ENCODE measurements around the gene NLGN1.
"Not testable (repeated sequence)": the region's sequence is repeated elsewhere in the genome, so short reads cannot be mapped to it uniquely, and the experiment has no call there.

Gene NLGN1

DNA sequence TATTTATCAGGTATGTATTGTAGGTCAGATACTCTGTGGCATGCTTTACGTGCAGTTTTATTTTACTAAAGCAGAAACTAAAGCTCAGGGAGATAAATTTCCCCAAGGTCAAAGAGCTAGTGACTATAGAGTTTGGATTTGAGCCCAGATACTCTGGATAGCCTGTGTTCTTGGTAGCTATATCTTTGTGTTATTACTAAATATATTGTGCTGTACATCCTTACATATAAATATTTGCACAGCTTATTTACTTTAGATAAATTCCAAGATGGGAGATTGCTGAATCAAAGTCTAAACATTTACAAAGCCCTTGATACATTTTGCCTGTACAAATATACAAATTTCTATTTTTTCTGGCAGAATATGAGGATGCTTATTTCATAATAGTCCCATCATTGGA, 800.7 kb downstream of the NLGN1 start:
- no peak for DNase-seq

DNA sequence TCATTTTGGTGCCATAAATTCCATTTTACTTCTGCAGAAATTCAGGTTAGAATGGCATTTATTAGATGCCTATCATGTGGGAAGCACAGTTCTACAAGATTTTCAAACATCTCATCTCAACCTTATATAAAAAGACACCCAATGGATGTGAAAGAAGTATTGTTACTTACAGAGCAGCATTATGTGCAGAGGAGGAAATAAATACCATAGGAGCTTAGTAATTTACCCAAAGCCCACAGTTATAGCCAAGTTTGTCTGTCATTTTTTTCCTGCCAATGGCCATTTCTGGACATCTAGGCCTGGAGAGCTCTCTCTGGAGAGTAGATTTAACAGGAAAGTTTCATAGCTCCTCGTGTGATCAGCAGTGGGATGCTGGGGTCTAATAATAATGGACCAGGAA, 802.2 kb downstream of the NLGN1 start:
- DNase-seq: no peak

DNA sequence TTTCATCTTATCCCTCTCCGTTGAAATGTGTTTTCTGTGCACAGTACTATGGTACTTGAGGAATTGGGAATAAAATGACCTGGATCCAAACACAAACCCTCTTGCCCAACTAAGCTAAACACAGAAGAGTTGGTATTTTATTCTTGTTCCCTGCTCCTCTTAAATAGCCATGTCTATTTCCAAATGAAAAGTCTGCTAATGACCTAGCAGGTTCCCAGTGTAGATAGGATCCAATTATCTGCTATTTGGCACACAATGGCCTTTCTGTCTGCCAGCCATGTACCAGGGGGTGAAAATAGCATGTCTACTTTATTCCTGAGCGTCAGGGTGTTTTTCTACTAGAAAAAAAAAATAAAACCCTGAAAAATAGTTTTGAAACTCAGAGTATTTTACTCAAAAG, 804.6 kb downstream of the NLGN1 start:
- DNase-seq: no peak

DNA sequence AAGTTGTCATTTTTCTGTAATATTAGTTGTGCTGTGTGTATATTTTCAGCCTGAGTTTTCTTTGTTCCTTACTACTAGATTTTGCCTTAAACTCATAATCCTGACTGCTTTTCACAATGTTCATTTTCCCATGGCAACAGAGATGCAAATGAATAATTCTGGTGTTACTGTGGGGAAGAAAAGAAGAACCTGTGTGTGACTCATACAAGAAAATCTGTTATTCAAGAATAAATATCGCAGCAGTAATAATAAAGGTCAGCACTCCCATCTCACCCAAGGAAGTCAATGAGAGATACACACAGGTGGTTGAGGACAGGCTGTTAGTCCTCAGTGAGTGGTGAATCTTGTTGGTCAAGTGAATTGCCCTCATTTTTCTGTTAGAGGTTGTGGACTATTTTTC, 805.0 kb downstream of the NLGN1 start:
- no peak for DNase-seq

DNA sequence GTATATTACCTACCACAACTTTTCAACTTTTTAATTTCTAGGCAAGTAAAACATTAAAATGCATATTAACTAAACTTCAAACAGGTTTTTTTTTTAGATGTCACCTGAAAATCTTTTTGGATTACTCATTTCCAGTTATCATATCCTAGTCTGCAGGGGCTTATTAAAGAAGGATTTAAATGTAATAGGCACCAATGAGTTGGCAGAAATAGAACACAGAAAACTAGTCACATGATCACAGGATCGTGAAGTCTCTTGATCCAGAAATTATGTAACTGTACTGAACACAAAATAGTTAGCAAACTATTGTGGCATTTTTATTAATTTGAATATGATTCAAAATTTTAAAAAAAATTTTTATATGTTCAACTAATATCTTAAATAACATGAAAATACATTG, 807.2 kb downstream of the NLGN1 start:
- no peak for DNase-seq

DNA sequence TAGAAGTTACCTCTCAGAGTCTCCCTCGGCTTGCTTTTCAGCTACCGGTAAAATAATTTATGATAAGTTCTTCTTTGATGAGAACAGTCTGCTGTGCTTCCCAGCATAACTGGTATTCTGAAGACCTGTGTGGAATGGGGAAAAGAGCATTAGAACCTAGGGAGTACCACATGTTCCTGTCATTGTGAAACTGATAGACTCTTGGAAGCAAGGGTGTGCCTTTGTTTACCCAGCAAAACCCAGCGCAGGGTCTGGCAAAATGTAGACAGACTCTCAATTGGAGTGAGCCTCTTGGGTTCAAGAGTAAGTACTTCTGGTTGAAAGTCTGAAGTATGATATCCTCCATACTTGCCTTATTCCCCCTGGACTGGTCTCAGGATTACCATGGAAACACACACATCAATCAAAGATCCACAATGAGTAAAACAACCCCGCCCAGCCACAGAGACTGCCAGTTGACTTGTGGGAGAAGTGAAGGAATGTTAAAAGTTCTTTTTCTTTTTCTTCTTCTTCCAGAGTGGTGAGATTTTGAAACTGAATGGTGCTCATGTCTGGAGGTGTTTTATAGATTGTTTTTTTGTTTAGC, 809.2 kb downstream of the NLGN1 start:
- no peak for DNase-seq

DNA sequence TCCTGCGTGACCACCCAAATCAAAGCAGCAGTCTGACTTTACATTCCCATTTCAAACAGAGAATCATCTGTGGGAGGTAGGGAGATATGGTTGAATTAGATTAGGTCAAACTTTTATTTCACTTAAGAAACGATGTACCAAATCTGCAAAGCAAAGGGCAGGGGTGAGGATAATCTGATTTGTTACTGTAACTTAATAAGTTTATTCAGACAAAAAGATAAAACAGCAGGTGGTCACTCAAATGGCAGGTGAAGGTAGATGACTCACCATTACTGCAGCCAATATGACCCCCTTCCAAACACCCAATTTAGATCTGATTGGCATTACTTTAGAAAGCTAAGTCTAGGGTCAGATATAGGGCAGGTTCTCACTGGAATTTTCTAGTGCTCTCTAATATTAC, 810.6 kb downstream of the NLGN1 start:
- no peak for DNase-seq

DNA sequence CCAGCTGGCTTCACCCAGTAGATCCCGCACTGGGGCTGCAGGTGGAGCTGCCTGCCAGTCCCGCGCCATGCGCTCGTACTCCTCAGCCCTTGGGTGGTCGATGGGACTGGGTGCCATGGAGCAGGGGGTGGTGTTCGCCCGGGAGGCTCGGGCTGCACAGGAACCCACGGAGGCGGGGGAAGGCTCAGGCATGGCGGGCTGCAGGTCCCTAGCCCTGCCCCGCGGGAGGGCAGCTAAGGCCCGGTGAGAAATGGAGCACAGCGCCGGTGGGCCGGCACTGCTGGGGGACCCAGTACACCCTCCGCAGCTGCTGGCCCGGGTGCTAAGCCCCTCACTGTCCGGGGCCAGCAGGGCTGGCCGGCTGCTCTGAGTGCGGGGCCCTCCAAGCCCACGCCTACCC, 814.4 kb downstream of the NLGN1 start:
- not testable (repeated sequence) for DNase-seq

DNA sequence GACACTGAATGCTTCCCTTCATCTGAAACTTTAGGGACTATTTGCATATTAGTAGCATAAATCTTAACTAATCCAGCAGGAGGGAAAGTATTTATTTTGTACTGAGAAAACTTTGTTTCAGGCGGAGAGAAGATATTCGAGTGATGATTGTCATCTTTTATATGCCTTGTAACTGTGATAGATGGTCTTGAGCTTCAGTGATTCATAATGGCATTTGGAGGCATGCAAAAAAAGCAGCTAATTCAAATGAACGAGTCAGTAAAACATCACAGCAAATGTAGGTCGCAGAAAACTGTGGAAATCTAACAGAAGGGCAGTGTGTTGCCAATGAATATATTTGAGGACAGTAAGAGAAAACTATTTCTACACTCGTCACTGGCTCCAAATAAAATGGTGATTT, 817.9 kb downstream of the NLGN1 start:
- no peak for DNase-seq

DNA sequence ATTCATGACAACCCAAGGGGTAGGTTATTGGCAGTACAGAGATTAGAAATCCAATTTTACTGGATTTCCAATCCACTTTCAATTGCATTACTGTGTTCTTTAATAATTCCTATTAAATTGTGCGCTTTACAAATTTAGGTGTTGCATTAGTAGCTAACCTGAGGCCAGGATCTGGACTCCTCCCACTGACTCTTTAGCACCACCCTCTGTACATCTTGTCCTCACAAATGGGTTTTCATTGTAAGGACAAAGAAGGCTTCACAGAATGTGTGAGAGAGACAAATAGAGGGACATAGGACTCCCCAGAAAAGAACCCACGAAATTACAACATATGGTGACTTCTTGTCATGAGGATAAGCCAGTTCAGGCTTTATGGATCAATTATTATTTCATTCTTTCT, 818.5 kb downstream of the NLGN1 start:
- no peak for DNase-seq

DNA sequence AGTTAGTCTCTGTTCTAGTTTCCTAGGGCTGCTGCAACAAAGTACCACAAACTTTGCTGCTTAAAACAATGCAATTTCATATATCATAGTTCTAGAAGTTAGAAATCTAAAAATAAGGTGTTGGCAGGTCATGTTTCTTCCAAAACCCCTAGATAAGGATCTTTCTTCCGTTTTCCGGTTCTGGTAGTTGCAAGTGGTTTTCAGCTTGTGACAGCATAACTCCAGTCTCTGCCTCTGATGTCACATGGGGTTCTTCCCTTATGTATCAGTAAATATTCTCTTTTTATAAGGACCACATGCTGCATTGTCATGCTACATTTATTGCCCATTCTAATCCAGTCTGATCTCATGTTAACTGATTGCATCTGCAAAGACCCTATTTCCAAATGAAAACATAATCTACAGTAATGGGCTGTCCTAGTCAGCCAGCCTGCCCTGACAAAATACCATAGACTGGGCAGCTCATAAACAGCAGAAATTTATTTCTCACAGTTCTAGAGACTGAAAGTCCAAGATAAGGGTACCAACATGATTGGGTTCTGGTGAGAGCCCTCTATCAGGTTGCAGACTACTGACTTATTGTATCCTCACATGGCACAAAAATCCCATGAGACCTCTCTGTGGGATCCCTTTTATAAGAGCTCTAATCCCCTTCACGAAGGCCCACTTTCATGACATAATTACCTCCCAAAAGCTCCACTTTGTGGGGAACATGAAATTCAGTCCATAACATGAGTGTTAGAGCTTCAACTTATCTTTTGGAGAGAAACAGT, 819.6 kb downstream of the NLGN1 start:
- no peak for DNase-seq

DNA sequence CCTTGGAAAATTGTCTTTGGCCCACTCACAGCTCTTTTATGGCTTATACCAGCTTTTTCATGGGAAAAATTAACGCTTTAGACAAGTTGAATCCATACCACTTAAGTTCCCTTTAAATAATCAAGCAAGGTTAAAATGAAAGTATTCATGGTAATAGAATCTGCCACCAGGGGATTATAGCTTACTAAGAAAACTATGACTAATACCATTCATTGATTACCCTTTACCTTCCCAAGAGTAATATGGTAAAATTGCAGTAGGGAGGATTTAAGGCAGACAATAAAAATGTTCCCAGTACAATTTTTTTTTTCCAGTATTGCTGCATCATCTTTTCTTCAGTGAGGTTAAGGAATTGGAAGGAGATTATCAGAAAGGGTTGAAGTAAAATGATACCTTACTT, 820.5 kb downstream of the NLGN1 start:
- no peak for DNase-seq

DNA sequence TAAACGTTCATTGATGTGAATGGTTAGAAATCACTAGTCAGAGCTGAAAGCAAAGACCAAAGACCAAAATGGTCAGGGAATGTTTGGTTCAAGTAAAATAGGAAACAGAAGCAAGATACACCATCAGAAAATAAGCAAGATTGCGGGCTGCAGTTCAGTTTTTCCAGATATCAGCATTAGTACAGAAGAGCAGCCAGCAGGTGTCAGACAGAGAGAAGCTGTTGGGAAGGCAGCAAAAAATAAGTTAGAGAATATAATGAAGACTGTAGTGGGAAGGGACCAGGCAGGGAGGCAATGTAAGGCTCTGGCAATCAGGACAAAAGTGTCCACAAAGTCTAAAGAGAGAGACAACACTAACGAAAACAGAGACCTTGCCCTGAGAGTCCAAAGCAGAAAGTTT, 822.2 kb downstream of the NLGN1 start:
- no peak for DNase-seq

DNA sequence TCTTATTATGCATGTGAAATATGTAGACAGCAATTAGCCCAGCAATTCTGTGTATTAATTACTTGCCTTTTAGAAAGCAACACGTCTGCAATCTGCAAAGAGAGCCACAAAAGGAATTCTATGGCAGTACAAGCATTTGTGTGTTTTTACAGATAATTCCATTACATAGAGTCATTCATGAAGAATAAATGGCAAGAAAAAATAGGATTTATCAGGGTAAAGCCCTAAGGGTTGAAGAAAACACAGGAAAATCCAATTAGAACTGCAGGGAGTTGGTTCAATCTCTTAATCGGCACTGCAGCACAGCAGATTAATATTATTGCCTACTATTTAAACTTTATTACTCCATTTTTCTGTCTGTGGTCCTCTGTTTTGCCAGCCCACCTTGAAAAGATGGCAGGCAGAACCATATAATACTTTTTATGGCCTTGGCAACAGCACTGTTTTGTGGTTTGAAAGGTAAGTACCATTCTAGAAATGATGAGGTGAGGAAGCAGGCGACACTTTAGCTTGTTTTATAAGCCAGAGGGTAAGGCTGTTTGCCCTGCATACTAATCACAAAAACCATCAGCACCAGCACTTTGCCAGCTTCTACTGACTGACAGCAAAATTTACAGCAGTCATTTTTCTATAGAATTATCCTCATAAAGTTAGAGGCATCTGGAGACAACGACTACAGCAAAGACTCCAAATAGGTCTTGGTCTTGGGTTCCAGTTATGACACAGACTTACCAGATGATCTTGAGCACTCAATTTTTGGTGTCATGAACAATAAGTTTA, 823.4 kb downstream of the NLGN1 start:
- DNase-seq: no peak

DNA sequence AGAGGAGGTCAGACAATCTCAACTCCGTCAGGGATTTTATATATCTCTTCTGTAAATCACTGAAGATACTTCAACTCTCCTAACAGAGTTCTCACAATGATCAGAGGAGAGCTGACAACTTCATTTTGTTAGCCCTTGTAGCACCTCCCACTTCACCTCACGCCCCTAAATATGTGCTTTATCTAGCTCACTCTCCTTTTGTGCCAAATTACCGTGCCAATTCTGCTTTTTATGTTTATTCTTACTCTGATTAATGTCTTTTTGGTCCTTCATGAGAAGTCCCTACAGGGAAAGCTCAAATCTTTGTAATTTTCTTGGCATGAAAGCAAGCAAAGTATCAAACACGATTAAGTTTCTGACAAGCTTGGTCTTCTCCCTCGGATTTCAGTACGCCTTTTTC, 825.5 kb downstream of the NLGN1 start:
- no peak for DNase-seq

DNA sequence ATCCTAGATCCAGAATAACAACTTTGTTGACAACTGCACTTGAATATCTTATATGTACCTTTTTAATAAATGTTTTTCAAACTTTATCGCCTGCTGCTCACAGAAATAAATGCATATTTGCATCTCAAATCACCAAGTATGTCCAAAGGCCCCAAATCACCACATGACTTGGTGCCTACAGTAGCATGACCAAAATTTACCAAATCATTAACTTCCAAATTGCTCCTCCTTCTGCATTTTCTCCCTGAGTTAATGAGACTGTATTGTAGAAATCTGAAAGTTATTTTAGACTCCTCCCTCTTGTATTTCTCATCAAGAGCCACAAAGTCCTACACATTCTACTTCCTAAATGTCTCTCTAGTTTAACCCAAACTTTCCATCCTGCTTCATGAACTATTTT, 826.1 kb downstream of the NLGN1 start:
- DNase-seq: no peak

DNA sequence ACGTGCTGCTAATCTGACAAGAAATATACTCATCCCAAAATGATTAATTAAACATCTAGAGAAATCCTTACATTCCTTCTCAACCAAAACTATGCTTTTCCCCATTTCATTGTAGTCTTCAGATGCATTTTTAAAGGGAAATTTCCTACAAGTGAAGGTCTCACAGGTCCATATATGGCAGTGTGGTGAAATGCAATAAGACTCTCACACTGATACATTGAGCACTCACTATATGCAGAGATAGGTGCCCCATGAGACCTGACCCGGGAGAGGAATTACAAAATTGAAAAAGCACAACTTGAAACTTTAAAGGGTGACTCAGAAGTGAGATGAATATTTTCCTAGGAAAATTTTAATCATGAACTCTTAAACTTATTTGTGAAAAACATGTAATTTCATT, 832.4 kb downstream of the NLGN1 start:
- DNase-seq: no peak

DNA sequence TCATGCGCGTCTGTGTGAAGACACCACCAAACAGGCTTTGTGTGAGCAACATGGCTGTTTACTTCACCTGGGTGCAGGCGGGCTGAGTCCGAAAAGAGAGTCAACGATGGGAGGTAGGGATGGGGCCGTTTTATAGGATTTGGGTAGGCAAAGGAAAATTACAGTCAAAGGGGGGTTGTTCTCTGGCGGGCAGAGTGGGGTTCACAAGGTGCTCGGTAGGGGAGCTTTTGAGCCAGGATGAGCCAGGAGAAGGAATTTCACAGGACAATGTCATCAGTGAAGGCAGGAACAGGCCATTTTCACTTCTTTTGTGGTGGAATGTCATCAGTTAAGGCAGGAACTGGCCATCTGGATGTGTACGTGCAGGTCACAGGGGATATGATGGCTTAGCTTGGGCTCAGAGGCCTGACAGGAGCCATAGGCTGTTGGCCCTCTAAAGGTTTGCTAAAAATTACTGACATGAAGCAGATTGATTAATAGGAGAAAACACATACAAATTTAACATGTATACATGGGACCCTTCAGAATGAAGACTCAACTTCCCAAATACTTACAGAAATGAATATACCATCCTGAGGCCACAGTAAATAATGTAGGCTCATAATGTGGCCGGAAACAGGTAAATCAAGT, 834.6 kb downstream of the NLGN1 start:
- DNase-seq: not testable (repeated sequence)

DNA sequence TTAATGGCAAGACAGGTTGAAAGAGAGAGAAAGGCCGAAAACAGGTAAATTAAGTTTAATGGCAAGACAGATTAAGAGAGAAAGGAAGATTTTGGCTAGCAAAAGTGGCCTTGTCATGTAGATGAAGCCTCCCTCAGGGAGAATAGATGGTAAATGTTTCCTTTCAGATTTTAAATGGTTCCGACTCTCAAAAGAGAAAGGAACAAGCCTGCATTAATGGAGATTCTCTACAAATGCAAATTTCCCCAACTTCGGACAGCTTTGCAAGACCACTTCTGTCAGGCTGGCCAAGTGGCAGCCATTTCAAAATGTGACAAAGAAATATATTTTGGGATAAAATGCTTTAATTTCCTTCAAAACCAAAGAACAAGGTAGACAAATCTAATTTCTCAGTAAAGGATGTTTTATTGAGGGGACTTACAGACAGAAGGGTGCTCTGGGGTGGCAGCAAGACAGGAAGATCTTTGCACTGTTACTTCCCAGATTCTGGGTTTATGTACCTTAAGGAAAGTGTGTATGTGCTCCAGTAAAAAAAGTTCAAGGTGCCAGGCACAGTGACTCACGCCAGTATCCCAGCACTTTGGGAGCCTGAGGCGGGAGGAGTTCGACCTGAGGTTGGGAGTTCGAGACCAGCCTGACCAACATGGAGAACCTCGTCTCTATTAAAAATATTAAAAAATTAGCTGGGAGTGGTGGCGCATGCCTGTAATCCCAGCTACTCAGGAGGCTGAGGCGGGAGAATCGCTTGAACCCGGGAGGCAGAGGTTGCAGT, 835.3 kb downstream of the NLGN1 start:
- DNase-seq: no peak

DNA sequence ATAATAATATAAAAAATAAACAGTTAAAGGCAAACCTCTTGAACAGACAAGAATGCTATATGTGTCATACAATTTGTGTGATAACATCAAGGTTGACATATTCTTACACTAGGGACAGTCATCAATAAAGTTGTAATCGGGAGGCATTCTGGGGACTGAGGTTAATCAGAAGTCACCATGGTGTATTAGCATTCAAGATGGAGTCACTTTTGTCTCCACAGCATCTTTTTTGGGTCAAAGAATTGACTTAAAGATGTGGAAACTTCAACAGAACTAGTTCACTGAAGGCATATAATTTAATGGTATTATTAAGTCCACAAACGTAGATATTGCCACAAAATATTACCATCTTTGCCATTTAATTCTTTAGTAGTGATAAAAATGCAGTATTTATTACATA, 836.0 kb downstream of the NLGN1 start:
- no peak for DNase-seq

DNA sequence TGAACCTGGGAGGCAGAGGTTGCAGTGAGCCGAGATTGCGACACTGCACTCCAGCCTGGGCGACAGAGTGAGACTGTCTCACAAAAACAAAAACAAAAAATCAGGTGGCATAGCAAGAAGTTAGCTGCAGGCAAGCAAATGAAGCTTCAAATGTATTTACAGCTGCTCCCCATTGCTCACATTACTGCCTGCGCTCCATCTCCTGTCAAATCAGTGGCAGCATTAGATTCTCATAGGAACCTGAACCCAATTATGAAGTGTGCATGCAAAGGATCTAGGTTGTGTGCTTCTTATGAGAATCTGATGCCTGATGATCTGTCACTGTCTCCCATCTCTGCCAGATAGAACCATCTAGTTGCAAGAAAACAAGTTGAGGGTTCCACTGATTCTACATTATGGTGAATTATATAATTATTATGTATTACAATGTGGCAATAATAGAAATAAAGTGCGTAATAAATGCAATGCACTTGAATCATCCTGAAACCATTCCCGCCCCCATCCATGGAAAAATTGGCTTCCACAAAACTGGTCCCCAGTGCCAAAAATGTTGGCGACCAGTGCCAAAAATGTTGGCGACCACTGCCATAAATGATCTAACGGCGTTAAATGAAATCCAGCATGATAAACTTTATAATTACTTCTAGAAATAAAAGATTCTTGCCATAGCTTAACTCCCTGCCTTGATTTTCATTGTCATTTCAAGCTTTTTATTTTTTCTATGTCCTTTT, 844.9 kb downstream of the NLGN1 start:
- no peak for DNase-seq

DNA sequence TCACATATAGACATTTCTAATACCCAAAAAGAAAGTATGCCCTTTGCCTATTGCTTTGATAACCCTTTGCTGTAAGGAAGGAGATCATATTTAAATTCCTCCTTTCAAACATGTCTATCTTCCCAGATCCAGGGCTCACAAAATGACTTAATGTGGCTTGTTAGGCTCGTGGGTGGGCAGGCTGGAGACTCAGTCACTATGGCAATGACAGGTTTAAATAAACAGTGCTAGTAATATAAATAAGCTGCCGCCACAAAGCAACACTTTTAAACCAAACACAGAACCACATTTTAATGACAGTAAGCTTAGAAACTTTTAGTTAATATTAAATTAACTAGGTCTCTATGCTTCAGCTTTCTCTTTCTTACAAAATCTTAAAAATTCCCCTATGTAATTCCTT, 845.6 kb downstream of the NLGN1 start:
- DNase-seq: no peak
